Esophagus squamous epithelium (tissue), 5 donors: Measurements from ENCODE around the gene CFAP70. TPM values are rescaled to one million over a fixed set of nuclear protein-coding genes. Genes with fewer than 3 reads are reported as not detected.
"Not testable (repeated sequence)": the region's sequence is repeated elsewhere in the genome, so short reads cannot be mapped to it uniquely, and the experiment has no call there.

Experiments used
- DNase-seq: peaks from one replicate; lab custom pipeline; 2025; lab: John Stamatoyannopoulos, UW
- H3K27ac ChIP-seq, 4 donors: fragments of 200-600 bp; sonication (generic); one replicate each; pipeline ENCODE4 v1.5.1; 2016 to 2019; ENCODE audit warnings: mild to moderate bottlenecking in 1 of 4
- H3K27me3 ChIP-seq, 4 donors: fragments of 200-600 bp; sonication (generic); 1 replicate in 3 of 4; 2 replicates in 1 of 4; pipeline versions ENCODE4 v1.5.1 to v1.6.0; 2017 to 2021; ENCODE audit warnings: antibody characterized with exemption in 1 of 4
- H3K36me3 ChIP-seq, 3 donors: fragments of 200-600 bp; sonication (generic); one replicate each; pipeline ENCODE4 v1.5.1; 2016 to 2019
- H3K4me1 ChIP-seq, 3 donors: fragments of 200-600 bp; sonication (generic); one replicate each; pipeline ENCODE4 v1.5.1; 2017 to 2019
- H3K4me3 ChIP-seq, 4 donors: fragments of 200-600 bp; sonication (generic); 1 replicate in 3 of 4; 2 replicates in 1 of 4; pipeline ENCODE4 v1.5.1; 2016 to 2019; ENCODE audit warnings: mild to moderate bottlenecking in 2 of 4, moderate library complexity in 1 of 4
- H3K9me3 ChIP-seq, 3 donors: fragments of 200-600 bp; sonication (generic); one replicate each; pipeline ENCODE4 v1.5.1; 2016 to 2019
- POLR2A ChIP-seq, 4 donors: fragments of 450-650 bp; IDR thresholded peaks; one replicate each; pipeline ENCODE4 v1.6.1; 2017; ENCODE audit warnings: antibody characterized with exemption in 4 of 4, mild to moderate bottlenecking in 4 of 4, moderate library complexity in 3 of 4
- WGBS, 2 donors: methylation state at CpG; one replicate each; pipeline ENCODE4 v1.1.5; 2018; 5-methylcytosine and 5-hydroxymethylcytosine counted together
- intact Hi-C: fragments of 100-400 bp; cut with DNase I; formaldehyde crosslinking; loops from one replicate; pipeline ENCODE4 v1.15.0; 2022
- total RNA-seq, 4 donors: library from RNA; depleted of rRNA; stranded (reverse); fragments of >200 nt; gene quantifications; one replicate each; pipeline ENCODE4 v1.1.0, GENCODE V29; 2016
- TF ChIP-seq, protein P1 (sequence below), 6 experiments: fragments of 450-650 bp in 4 of 6; fragments of 200-600 bp in 2 of 6; sonication (generic) in 2 of 6; IDR thresholded peaks; one replicate each; pipeline ENCODE4 v1.5.1; 2016 to 2019; ENCODE audit warnings: antibody characterized with exemption in 6 of 6, mild to moderate bottlenecking in 4 of 6, moderate library complexity in 4 of 6
- donor health status: DM: yes; HTN: yes; CAD: no.

CFAP70 gene
- total RNA-seq, 4 donors from 2014 or later, result 0.22 to 2.5 (median 0.66) TPM

DNA sequence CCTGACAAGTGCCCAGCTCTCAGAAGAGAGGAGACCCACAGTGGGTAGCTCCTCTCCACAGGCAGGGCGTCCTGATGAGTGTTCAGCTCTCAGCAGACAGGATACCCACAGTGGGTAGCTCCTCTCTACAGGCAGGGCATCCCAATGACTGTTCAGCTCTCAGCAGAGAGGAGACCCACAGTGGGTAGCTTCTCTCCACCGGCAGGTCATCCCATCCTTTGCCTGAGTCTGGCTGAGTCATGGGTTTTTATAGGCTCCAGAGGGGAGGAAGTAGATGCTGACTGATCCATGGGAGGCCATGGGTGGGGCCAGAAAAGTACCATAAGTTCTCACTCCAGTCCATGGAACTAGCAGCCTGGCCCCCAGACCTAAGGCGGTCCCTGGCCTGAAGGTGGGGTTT lies 18.5 kb downstream of the CFAP70 start:
- no peak overlapping the region for H3K27ac ChIP-seq
- H3K4me1 ChIP-seq, result peaks cover 0 to 9% (median 0%) of the 10 kb centered on the region in 3 donors
- no peak for DNase-seq
- H3K4me3 ChIP-seq, result no peak overlapping the region
- H3K36me3 ChIP-seq, result no peaks in the 10 kb centered on the region
- no peaks in the 10 kb centered on the region for H3K9me3 ChIP-seq
- WGBS, 2 donors, result 71 to 92% methylated on average over 1 to 2 of the region's 3 CpGs
- TF ChIP-seq POLR2A (IDR thresholded peaks at IDR 0.05), result no peak
- TF ChIP-seq, protein P1, sequence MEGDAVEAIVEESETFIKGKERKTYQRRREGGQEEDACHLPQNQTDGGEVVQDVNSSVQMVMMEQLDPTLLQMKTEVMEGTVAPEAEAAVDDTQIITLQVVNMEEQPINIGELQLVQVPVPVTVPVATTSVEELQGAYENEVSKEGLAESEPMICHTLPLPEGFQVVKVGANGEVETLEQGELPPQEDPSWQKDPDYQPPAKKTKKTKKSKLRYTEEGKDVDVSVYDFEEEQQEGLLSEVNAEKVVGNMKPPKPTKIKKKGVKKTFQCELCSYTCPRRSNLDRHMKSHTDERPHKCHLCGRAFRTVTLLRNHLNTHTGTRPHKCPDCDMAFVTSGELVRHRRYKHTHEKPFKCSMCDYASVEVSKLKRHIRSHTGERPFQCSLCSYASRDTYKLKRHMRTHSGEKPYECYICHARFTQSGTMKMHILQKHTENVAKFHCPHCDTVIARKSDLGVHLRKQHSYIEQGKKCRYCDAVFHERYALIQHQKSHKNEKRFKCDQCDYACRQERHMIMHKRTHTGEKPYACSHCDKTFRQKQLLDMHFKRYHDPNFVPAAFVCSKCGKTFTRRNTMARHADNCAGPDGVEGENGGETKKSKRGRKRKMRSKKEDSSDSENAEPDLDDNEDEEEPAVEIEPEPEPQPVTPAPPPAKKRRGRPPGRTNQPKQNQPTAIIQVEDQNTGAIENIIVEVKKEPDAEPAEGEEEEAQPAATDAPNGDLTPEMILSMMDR (IDR thresholded peaks at IDR 0.05), result no peak
- H3K27me3 ChIP-seq, result no peaks in the 10 kb centered on the region
- intact Hi-C loops, result no loop called here

DNA sequence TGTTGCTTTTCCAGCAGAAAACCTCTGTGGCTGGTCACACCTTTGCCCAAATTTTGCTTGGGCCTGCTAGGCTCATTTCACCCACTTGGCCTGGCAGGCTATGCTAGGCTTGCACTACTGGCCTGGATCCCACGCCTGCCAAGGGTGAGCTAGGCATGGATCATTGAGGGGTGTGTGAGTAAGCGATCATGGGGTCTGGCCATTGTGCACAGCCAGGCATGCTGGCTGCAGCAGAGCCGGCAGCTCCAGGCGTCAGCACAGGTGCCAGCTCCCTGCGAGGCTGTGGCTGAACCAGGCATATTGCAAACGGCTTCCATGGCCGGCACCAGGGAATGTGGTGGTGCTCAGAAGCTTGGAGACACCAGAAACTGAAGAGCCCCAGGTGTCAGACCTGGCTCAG lies 19.2 kb downstream of the CFAP70 start:
- H3K4me3 ChIP-seq, result no peak overlapping the region
- H3K27ac ChIP-seq, result no peak overlapping the region
- no peak for TF ChIP-seq POLR2A (IDR thresholded peaks at IDR 0.05)
- TF ChIP-seq, protein P1 (IDR thresholded peaks at IDR 0.05), result no peak
- H3K27me3 ChIP-seq, result no peaks in the 10 kb centered on the region
- no peak for DNase-seq
- H3K9me3 ChIP-seq, result no peaks in the 10 kb centered on the region
- intact Hi-C loops, result no loop called here
- H3K4me1 ChIP-seq, result peaks cover 0 to 9% (median 0%) of the 10 kb centered on the region in 3 donors
- WGBS, 2 donors, result 57 to 65% methylated on average over 2 to 3 of the region's 7 CpGs
- no peaks in the 10 kb centered on the region for H3K36me3 ChIP-seq

GRCh38 chr10:73338801-73339368 lies 19.8 kb downstream of the CFAP70 start:
- no peak for DNase-seq
- Histone ChIP-seq H3K4me3 (no peak overlapping the region), H3K27me3 (no peaks in the 10 kb centered on the region), H3K27ac (no peak overlapping the region), H3K4me1 (peaks cover 0 to 9% (median 0%) of the 10 kb centered on the region in 3 donors), H3K36me3 (no peaks in the 10 kb centered on the region), H3K9me3 (no peaks in the 10 kb centered on the region)
- intact Hi-C loops, result no loop called here
- WGBS, 2 donors, result 61 to 68% methylated on average over 8 of the region's 8 CpGs
- no peak for TF ChIP-seq POLR2A (IDR thresholded peaks at IDR 0.05)
- TF ChIP-seq, protein P1 (IDR thresholded peaks at IDR 0.05), result no peak

DNA sequence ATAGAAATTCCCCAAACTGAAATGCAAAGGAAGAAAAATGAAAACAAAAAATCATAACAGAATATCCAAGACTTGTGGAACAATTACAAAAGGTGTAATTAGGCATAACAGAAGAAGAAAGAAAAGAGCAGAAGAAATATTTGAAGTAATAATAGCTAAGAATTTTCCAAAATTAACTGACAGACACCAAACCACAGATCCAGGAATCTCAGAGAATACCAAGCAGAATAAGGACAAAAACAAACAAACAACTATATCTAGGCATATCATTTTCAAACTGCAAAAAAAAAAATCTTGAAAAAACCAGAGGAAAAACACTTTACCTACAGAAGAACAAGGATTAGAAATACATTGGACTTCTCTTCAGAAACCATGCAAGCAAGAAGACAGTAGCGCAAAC lies 25.5 kb downstream of the CFAP70 start:
- no peaks in the 10 kb centered on the region for H3K36me3 ChIP-seq
- TF ChIP-seq POLR2A (IDR thresholded peaks at IDR 0.05), result no peak
- TF ChIP-seq, protein P1 (IDR thresholded peaks at IDR 0.05), result no peak
- H3K9me3 ChIP-seq, result no peaks in the 10 kb centered on the region
- H3K27ac ChIP-seq, result no peak overlapping the region
- no peak overlapping the region for H3K4me3 ChIP-seq
- no peak for DNase-seq
- WGBS, 2 donors, result 86 to 100% methylated on average over 1 of the region's 1 CpG
- intact Hi-C loops, result no loop called here
- no peaks in the 10 kb centered on the region for H3K27me3 ChIP-seq
- H3K4me1 ChIP-seq, result no peaks in the 10 kb centered on the region

DNA sequence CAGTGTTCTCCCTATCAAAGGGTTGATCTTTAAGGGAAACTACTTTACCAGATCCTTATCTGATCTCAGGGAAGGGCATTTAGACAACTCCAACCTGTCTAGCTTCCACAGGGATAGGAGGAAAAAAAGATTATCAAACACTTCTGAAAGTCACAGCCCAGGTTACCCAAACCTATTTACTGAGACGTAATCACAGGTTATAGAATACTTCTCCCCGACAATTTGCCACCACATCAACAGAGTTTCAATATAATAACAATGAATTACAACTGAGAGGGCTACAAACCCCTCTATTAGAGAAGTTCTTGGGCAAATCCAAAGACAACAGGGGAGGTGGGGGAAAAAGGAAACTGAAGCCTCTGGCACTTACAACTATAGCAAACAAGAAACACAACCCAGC lies 26.3 kb downstream of the CFAP70 start:
- no peak overlapping the region for H3K27ac ChIP-seq
- 86 to 87% methylated on average over 2 of the region's 2 CpGs for WGBS, 2 donors
- H3K36me3 ChIP-seq, result no peaks in the 10 kb centered on the region
- intact Hi-C loops, result no loop called here
- H3K4me3 ChIP-seq, result no peak overlapping the region
- no peak for DNase-seq
- no peaks in the 10 kb centered on the region for H3K4me1 ChIP-seq
- no peaks in the 10 kb centered on the region for H3K27me3 ChIP-seq
- no peak for TF ChIP-seq POLR2A (IDR thresholded peaks at IDR 0.05)
- TF ChIP-seq, protein P1 (IDR thresholded peaks at IDR 0.05), result no peak
- H3K9me3 ChIP-seq, result no peaks in the 10 kb centered on the region

GRCh38 chr10:73328523-73328922 lies 30.1 kb downstream of the CFAP70 start:
- H3K4me1 ChIP-seq, H3K4me3 ChIP-seq, DNase-seq, H3K9me3 ChIP-seq, H3K27ac ChIP-seq, intact Hi-C loops, H3K27me3 ChIP-seq, H3K36me3 ChIP-seq: not testable (repeated sequence)
- no CpG with 5 or more reads among the region's 1 CpG for WGBS, 2 donors

DNA sequence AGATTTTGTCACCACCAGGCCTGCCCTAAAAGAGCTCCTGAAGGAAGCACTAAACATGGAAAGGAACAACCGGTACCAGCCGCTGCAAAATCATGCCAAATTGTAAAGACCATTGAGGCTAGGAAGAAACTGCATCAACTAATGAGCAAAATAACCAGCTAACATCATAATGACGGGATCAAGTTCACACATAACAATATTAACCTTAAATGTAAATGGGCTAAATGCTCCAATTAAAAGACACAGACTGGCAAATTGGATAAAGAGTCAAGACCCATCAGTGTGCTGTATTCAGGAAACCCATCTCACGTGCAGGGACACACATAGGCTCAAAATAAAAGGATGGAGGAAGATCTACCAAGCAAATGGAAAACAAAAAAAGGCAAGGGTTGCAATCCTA lies 33.4 kb downstream of the CFAP70 start:
- 84 to 90% methylated on average over 2 to 3 of the region's 4 CpGs for WGBS, 2 donors
- intact Hi-C loops, result not testable (repeated sequence)

DNA sequence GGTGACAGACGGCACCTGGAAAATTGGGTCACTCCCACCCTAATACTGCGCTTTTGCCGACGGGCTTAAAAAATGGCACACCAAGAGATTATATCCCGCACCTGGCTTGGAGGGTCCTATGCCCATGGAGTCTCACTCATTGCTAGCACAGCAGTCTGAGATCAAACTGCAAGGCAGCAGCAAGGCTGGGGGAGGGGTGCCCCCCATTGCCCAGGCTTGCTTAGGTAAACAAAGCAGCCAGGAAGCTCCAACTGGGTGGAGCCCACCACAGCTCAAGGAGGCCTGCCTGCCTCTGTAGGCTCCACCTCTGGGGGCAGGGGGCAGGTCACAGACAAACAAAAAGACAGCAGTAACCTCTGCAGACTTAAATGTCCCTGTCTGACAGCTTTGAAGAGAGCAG lies 35.1 kb downstream of the CFAP70 start:
- H3K36me3 ChIP-seq, DNase-seq, H3K9me3 ChIP-seq, intact Hi-C loops, H3K27me3 ChIP-seq, H3K4me1 ChIP-seq, H3K4me3 ChIP-seq, H3K27ac ChIP-seq: not testable (repeated sequence)
- WGBS, 2 donors, result 100% methylated on average over 2 of the region's 5 CpGs; no CpG with 5 or more reads in 1 of the 2 donors

More for the DNA sequence above, 33.4 kb downstream of the CFAP70 start:
- H3K4me1 ChIP-seq, H3K9me3 ChIP-seq, DNase-seq, H3K36me3 ChIP-seq, H3K27ac ChIP-seq, H3K4me3 ChIP-seq, H3K27me3 ChIP-seq: not testable (repeated sequence)
